ENCODE results near the gene PAPOLB. TPM values are rescaled to one million over a fixed set of nuclear protein-coding genes. Genes with fewer than 3 reads are reported as not detected.

PAPOLB gene
- total RNA-seq, 1 donor from 2014 or later = not detected

DNA sequence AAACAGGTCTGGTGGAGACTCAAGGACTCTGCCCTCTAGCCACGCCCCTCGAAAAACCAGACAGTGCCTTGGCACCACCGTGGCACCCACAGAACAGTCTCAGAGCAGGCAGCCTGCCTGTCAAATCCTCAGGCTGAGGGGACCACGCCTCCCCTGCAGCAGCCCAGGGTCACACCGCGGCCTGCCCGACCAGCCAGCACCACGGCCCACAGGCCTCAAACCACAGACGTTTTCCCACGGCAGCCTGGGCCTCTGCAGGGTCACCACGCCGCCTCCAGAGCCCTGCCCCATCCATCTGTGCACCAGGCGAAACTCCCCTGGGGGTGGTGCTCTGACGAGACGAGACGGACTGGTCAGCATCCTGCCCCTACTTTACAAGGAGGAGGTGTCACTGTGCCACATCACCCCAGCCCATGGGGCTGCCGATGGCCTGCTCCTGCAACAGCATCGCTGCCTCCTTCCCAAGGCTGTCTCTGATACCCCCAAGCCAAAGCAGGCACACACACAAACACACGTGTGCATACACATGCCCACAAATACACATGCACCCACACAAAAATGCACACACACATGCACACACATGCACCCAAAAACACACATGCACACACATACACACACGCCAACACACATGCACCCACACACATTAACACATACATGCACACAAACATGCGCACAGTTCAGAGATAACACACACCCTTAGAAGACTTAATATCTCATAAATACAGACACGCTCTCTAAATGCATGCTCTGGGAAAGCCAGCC is 24.6 kb downstream of the PAPOLB start:
- FAIRE-seq (peak; percentile 73), DNase-seq (ENCODE audit: low read depth) (no peak)
- H3K27me3 ChIP-seq (ENCODE audit: control insufficient read depth, insufficient read depth, low read length) = no peaks in the 10 kb centered on the region
- H3K36me3 ChIP-seq (ENCODE audit: control insufficient read depth, insufficient read depth, low read length) = no peaks in the 10 kb centered on the region
- TF ChIP-seq, protein P1, sequence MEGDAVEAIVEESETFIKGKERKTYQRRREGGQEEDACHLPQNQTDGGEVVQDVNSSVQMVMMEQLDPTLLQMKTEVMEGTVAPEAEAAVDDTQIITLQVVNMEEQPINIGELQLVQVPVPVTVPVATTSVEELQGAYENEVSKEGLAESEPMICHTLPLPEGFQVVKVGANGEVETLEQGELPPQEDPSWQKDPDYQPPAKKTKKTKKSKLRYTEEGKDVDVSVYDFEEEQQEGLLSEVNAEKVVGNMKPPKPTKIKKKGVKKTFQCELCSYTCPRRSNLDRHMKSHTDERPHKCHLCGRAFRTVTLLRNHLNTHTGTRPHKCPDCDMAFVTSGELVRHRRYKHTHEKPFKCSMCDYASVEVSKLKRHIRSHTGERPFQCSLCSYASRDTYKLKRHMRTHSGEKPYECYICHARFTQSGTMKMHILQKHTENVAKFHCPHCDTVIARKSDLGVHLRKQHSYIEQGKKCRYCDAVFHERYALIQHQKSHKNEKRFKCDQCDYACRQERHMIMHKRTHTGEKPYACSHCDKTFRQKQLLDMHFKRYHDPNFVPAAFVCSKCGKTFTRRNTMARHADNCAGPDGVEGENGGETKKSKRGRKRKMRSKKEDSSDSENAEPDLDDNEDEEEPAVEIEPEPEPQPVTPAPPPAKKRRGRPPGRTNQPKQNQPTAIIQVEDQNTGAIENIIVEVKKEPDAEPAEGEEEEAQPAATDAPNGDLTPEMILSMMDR (IDR thresholded peaks at IDR 0.05; ENCODE audit: insufficient read depth, low read length, severe bottlenecking) = no peak
- no peak overlapping the region for H3K4me3 ChIP-seq (ENCODE audit: low read depth, low read length)

DNA sequence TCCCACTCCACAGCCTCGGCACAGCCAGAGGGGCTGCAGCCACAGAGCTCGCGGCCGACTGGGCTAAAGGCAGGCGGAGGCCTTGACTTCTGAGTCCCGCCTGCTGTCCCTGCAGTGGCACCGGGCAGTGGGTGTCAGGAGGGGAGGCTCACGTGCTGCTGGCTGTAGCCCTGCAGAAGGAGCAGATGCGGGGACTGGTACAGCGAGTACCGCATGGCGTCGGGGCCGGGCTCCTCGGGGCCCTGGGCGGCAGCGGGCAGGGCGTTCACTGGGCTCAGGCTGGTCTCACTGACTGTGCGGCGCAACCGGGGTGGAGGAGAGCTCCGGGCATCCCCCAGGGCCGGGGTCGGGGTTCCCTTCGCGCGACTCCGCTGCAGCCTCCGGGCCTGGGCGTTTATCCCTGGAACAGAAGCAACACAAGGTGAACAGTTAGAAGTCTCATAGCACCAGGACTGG is 25.6 kb downstream of the PAPOLB start:
- FAIRE-seq (no peak), DNase-seq (ENCODE audit: low read depth) (no peak)
- Histone ChIP-seq H3K27me3 (ENCODE audit: control insufficient read depth, insufficient read depth, low read length) (no peaks in the 10 kb centered on the region), H3K36me3 (ENCODE audit: control insufficient read depth, insufficient read depth, low read length) (no peaks in the 10 kb centered on the region), H3K4me3 (ENCODE audit: low read depth, low read length) (no peak overlapping the region)
- TF ChIP-seq, protein P1 (IDR thresholded peaks at IDR 0.05; ENCODE audit: insufficient read depth, low read length, severe bottlenecking) = no peak

DNA sequence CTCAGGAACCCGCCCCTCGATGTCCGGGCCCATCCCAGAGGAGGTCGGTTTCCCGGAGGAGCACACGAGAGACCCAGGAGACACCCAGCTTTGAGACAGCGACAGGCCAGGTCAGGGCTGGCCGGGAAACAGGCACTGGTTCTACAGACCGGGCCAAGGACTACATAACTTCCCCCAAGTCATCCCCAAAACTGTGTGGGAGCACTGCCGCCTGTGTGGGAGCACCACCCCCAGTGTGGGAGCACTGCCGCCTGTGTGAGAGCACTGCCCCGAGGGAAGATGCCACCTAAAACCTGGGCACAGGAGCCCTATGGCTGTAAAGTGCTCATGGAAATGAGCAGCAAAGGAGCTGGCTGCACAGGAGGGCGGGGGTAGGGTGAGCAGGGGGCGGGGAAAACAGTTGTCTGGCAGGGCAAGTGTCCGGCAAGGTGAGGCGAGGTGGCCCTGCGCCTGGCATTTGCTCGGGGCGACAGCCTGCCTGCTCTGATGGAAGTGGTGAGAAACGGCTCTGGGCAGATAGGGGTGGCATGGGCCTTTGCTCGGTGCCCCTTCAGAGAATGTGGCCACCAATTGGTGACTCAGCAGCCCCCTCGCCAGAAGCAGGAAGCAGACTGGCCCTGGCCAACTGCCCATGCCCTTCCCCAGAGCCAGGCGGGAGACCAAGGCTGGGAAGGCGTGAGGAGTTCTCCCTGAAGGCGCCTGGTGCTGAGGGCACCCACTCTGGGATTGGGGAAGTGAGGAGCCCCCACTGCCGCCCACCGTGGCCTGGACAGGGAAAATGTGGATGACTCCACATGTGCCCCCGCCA is 26.2 kb downstream of the PAPOLB start:
- H3K36me3 ChIP-seq (ENCODE audit: control insufficient read depth, insufficient read depth, low read length) = no peaks in the 10 kb centered on the region
- H3K27me3 ChIP-seq (ENCODE audit: control insufficient read depth, insufficient read depth, low read length) = no peaks in the 10 kb centered on the region
- TF ChIP-seq, protein P1 (IDR thresholded peaks at IDR 0.05; ENCODE audit: insufficient read depth, low read length, severe bottlenecking) = no peak
- FAIRE-seq (no peak), DNase-seq (ENCODE audit: low read depth) (no peak)
- no peak overlapping the region for H3K4me3 ChIP-seq (ENCODE audit: low read depth, low read length)

DNA sequence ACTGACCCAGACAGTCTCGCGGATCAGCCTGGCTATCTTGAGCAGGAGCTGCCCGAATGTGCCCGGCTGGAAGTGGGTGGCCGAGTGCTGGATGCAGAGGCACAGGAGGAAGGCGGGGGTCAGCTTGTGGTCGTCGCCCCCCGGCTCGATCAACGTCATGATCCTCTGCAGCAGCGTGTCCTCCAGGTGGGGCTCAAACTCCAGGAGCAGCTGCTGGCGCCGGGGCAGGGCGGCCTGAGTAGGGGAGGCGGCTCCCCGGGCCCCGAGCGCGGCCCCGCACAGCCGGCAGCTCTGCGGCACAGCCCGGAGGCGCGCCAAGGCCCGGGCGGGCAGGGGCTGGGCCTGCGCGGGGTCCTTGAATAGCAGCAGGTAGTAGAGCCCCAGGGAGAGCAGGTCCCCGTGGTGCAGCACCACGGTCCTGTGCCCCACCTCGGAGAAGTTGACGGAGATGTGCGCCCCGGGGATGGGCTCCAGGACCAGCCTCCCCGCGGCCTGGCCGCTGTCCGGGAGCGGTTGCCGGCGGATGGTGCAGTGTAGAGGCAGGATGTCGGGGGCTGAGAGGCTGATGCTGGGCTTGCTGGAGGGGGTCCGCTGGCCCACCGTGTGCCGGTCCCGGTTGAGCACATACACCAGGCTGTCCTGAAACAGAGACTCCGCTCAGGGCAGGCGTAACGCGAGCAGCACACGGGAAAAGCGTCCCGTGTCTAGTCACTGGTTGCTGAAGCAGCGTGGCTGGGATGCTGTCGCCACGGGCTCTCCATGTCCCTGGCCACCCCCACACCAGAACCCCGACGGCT is 27.0 kb downstream of the PAPOLB start:
- TF ChIP-seq, protein P1 (IDR thresholded peaks at IDR 0.05; ENCODE audit: insufficient read depth, low read length, severe bottlenecking) = no peak
- Histone ChIP-seq H3K4me3 (ENCODE audit: low read depth, low read length) (no peak overlapping the region), H3K27me3 (ENCODE audit: control insufficient read depth, insufficient read depth, low read length) (no peaks in the 10 kb centered on the region), H3K36me3 (ENCODE audit: control insufficient read depth, insufficient read depth, low read length) (no peaks in the 10 kb centered on the region)
- FAIRE-seq = no peak
- DNase-seq (ENCODE audit: low read depth) = no peak

DNA sequence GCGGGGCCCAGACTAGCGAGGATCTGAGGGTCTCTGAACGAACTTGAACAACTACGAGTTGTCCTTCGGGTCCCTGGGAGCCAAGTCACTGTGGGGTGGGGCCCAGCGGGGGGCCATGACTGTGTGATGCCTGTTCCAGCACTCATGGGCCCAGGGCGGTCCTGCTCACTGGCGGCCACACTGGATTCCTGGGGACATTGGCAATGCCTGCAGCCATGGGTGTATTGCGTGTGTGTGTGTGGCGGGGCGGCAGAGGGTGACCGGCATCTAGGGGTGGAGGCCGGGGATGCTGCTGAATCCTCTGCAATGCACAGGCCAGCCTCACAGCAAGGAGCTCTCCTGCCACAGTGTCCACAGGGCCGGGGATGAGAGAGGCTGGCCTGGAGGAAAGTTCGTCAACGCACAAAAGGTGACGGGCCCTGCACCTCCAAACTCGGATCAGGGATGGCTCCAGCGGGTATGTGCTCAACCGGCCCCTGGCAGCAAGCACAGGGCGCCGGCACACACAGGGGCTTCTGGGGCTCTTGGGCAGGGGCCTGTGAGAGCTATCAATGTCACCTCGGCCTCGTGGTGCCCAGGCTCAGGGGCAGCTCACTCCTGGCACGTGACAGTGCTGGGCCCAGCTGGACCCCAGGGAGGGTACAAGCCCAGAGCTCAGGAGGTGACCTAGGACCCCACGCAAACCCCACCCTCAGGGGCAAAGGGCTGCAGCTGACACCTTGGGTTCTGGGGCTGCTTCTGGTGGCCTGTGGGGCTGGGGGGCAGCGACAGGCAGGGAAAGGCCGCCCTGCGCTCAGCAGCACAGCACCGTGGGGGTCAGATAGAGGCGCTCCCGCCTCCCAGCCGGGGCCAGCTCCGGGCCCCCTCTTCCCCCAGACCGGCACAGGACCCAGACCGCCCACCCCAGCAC is 27.9 kb downstream of the PAPOLB start:
- no peaks in the 10 kb centered on the region for H3K36me3 ChIP-seq (ENCODE audit: control insufficient read depth, insufficient read depth, low read length)
- FAIRE-seq = no peak

More for the DNA sequence above, 27.9 kb downstream of the PAPOLB start:
- TF ChIP-seq, protein P1 (IDR thresholded peaks at IDR 0.05; ENCODE audit: insufficient read depth, low read length, severe bottlenecking) = no peak
- DNase-seq (ENCODE audit: low read depth) = no peak
- no peaks in the 10 kb centered on the region for H3K27me3 ChIP-seq (ENCODE audit: control insufficient read depth, insufficient read depth, low read length)
- H3K4me3 ChIP-seq (ENCODE audit: low read depth, low read length) = no peak overlapping the region

Data from bronchial epithelial cell (primary cell).